ENCODE measurements around the gene MSL1. TPM values are rescaled to one million over a fixed set of nuclear protein-coding genes. Genes with fewer than 3 reads are reported as not detected.

The MSL1 gene
- polyA plus RNA-seq (ENCODE audit: insufficient read length), result 111 TPM

- no peak for DNase-seq (ENCODE audit: low read depth)
Observed at GRCh38 chr17:40121181-40122135, at the start of gene MSL1. TSS of gene MSL1 (plus strand) at chr17:40121971. CDS start at chr17:40122613, 642 bp downstream.

GRCh38 chr17:40072040-40072734, 49.6 kb upstream of the MSL1 start:
- DNase-seq (ENCODE audit: low read depth), result no peak

- no peak for DNase-seq (ENCODE audit: low read depth)
Observed at GRCh38 chr17:40072735-40073346, 48.9 kb upstream of the MSL1 start.

GRCh38 chr17:40073454-40074174, 48.2 kb upstream of the MSL1 start:
- no peak for DNase-seq (ENCODE audit: low read depth)

GRCh38 chr17:40074175-40074512, 47.6 kb upstream of the MSL1 start:
- no peak for DNase-seq (ENCODE audit: low read depth)

- no peak for DNase-seq (ENCODE audit: low read depth)
Observed at GRCh38 chr17:40074871-40075200, 46.9 kb upstream of the MSL1 start.

- no peak for DNase-seq (ENCODE audit: low read depth)
Observed at GRCh38 chr17:40075201-40075941, 46.4 kb upstream of the MSL1 start.

- no peak for DNase-seq (ENCODE audit: low read depth)
Observed at GRCh38 chr17:40075942-40076498, 45.8 kb upstream of the MSL1 start.

GRCh38 chr17:40076591-40076990, 45.2 kb upstream of the MSL1 start:
- DNase-seq (ENCODE audit: low read depth), result no peak

- no peak for DNase-seq (ENCODE audit: low read depth)
Observed at GRCh38 chr17:40079545-40079944, 42.2 kb upstream of the MSL1 start.

- DNase-seq (ENCODE audit: low read depth), result no peak
Observed at GRCh38 chr17:40084477-40084876, 37.3 kb upstream of the MSL1 start.

- DNase-seq (ENCODE audit: low read depth), result no peak
Observed at GRCh38 chr17:40086150-40087044, 35.4 kb upstream of the MSL1 start.

- DNase-seq (ENCODE audit: low read depth), result no peak
Observed at GRCh38 chr17:40087049-40087794, 34.5 kb upstream of the MSL1 start.

- no peak for DNase-seq (ENCODE audit: low read depth)
Observed at GRCh38 chr17:40087903-40088718, 33.7 kb upstream of the MSL1 start.

GRCh38 chr17:40089077-40089895, 32.5 kb upstream of the MSL1 start:
- no peak for DNase-seq (ENCODE audit: low read depth)

- DNase-seq (ENCODE audit: low read depth), result no peak
Observed at GRCh38 chr17:40090237-40091119, 31.3 kb upstream of the MSL1 start.

Measured in forelimb muscle (tissue), 1 donor.